ENCODE results near the gene MRS2.
"Not testable (repeated sequence)": the region's sequence is repeated elsewhere in the genome, so short reads cannot be mapped to it uniquely, and the experiment has no call there.

GRCh38 chr6:24384369-24385130, 18.2 kb upstream of the MRS2 start:
- not testable (repeated sequence) for TF ChIP-seq CTCF, POLR2A, POLR2AphosphoS5 (IDR thresholded peaks at IDR 0.05)

Measured in breast epithelium (tissue), 3 donors.